DMS53 treated with DMSO at 0.1 percent for 48 hours (cell line): ENCODE data around the gene ACTL6B.

Experiments used
- DNase-seq: peaks from one replicate; lab custom pipeline; 2025; ENCODE audit not compliant: unreplicated experiment; lab: John Stamatoyannopoulos, UW

ACTL6B gene

DNA sequence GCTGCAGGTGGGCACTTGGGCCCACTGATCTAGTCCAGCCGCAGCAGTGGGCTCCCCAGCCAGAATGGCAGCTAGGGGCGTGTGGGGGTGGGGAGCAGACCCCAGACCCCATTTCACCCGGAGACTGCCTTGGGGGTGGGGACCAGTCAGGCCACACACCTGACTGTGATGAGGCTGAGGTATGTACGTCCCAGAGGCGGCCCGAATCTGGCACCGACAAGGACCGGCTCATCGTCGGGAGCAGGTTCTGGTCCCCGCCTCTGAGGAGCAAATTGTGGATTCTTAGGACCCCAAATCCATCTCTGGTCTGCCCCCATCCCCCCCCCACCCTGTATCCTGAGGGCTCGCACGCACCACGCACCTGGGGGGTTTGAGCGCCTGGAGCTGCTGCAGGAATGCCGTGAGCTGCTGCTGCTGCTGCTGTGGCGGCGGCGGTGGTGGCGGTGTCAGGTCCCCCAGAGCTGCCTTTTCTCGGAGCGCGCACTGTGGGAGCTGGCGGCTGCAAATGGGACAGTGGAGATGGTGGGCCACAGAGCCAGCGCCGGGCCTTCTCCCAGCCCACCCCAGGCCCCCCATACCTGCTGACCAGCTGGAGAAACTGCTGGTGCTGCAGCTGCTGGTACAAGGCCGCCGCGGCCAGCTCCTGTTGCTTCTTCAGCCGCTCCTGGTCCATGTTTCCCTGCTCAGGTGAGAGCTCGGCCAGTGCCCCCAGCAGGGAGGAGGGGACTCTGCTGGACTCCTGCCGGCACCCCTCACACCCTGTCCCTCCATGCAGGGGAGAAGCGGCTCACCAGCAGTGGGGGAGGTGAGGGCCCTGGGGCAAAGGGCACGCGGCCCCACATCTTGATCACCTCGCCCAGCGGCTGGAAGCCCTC lies 27.6 kb upstream of the ACTL6B start:
- no peak for DNase-seq

DNA sequence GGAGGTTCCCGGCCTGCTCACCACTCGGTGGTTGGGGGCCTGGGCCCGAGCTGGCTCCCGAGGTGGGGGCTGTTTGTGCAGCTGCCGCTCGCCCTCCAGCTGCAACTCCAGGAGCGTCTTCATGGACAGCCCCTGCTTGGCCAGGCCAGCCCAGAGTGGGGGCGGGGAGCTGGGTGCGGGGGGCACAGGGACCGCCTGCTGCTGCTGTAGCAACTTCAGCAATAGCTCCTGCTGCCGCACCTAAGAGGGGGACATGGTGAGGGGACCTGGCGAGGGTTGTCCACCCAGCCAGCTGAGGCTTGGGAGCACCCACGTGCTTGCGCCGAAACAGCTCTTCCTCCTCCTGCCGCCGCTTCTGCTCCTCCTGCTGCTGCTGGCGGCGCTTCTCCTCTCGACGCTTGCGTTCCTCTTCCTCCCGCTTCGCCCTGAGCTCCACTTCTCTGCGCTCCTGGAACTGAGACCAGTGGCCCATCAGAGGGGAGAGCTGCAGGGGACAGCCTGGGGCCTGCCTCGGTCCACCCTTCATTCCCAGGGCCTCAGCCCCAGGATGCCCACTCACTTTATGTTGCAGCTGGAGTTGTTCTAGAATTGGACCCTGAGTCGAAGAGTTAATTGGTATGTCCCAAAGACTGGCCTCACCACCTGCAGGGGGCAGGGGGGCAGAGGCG lies 26.9 kb upstream of the ACTL6B start:
- no peak for DNase-seq

DNA sequence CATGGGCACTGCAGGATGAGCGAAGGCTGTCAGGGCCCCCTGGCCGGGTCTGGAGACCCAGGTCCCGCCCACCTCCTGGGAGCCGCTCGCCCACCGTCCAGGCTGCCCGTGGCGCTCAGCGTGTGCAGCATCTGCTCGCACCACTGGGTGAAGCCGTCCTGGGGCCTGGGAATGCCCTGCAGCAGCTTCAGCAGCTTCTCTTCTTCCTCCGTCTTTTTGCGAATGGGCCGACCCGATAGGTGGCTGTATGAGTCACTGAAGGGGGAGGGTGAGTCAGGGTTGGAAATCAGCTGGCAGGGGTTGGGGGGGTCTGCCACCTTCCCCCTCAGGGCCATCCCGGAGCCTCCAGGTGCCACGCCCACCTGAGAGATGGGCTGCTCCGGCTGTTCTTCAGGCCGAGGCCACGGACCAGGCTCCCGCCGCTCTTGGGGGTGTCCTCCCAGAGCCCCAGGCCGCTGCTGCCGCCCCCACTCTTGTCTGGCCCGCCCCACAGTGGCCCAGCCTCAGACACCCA lies 26.0 kb upstream of the ACTL6B start:
- no peak for DNase-seq

DNA sequence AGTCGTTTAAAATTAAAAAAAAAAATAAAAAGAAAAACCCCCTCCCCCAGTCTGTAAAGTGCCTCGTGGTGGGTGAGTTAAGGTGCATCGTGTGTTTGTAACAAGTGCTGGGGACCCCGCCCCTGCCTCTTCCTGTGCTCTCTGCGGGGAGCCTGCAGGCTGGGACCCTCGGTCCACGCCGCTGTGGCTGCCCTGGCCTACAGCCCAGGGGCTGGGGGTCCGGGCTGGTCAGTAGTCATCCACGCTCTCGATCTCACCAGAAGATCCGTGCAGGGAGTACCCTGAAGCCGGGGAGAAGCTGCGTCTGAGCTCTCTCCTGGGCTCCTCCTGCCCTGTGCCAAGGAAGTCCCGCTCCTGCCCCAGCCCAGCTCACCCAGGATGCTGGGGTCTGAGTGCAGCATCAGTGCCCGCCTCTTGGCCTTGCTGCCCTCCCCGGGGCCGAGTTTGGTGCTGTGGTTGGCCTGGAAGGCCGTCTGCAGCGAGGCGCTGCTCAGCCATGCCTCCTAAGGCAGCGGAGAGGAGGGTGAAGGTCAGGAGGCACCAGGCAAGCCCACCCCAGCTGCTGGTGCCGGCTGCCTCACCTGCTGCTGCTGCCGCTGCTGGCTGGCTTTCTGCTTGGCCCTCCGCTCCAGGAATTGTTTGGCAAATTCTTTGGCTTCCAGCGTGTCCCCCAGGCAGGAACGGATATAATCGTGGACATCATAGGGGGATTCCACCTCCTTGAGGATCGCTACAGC lies 25.4 kb upstream of the ACTL6B start:
- DNase-seq, result no peak

DNA sequence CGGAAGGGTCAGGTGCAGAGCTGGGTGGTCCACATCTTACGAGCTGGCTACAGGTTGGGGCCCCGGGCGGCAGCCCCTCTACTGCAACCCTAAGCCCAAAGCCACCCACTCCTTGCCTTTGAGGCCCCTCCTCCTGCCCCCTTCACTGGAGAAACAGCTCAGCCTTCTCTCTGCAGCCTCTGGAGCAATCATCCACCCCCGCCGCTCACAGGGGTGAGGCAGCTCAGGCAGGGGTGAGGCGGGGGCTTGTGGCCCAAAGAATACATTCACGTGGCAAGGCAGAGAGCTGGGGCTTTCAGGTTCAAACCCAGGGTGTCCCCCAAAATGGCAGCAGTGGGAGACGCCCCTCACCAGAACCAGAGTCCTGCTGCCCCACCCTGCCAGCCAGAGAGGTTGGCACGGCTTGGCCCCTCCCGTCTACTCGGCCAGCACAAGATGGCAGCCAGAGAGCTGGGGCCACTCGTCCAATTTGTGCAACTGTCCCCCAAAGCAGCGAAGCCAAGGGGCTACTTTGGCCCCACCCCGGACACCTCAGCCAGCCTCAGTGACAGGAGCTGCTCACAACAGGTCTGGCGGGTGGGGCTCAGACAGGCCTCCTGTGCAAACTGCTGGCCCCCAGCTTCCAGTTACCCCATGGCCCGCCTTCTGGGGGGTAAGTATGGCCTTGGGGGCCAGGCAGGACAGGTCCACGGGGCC lies 24.5 kb upstream of the ACTL6B start:
- no peak for DNase-seq

- DNase-seq, result no peak
Observed at GRCh38 chr7:100679927-100680575, 23.8 kb upstream of the ACTL6B start.

GRCh38 chr7:100679129-100679926 lies 23.1 kb upstream of the ACTL6B start:
- DNase-seq, result no peak

DNA sequence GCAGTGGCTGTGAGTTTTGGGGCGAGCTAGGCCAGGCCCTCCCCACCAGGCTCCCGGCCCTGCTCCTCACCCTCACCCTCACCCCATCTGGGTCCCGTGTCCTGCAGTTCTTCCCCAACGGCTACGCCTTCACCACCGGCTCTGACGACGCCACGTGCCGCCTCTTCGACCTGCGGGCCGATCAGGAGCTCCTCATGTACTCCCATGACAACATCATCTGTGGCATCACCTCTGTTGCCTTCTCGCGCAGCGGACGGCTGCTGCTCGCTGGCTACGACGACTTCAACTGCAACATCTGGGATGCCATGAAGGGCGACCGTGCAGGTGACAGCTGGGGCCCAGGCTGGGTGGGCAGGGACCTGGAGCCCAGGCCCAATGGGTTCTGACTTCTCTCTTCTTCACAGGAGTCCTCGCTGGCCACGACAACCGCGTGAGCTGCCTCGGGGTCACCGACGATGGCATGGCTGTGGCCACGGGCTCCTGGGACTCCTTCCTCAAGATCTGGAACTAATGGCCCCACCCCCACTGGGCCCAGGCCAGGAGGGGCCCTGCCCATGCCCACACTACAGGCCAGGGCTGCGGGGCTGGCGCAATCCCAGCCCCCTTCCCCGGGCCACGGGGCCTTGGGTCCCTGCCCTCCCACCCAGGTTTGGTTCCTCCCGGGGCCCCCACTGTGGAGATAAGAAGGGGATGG lies 22.2 kb upstream of the ACTL6B start:
- no peak for DNase-seq

DNA sequence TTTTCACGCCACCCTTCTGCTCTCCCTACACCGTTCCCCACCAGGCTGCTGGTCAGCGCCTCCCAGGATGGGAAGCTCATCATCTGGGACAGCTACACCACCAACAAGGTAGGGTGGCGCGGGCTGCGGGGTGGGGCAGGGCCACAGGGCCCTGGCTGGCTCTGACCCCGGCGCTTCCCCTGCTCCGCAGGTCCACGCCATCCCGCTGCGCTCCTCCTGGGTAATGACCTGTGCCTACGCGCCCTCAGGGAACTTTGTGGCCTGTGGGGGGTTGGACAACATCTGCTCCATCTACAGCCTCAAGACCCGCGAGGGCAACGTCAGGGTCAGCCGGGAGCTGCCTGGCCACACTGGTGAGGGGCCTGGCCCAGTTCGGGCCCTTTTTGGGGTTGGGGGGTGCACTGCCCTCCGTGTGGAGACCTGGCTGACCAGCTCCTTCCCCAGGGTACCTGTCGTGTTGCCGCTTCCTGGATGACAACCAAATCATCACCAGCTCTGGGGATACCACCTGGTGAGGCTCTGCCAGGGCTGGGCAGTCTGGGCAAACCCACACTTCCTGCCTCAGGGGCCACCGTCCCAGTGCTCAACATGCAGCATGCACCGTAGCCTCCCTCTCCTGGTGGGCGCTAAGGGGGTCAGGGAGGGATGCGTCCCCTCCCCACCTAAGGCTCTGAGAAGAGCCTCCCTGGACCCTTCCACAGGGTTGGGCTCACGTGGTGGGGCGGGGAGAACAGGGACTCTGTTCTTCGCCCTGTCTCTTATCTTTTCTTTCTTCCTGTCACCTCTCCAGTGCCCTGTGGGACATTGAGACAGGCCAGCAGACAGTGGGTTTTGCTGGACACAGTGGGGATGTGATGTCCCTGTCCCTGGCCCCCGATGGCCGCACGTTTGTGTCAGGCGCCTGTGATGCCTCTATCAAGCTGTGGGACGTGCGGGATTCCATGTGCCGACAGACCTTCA lies 21.3 kb upstream of the ACTL6B start:
- no peak for DNase-seq

DNA sequence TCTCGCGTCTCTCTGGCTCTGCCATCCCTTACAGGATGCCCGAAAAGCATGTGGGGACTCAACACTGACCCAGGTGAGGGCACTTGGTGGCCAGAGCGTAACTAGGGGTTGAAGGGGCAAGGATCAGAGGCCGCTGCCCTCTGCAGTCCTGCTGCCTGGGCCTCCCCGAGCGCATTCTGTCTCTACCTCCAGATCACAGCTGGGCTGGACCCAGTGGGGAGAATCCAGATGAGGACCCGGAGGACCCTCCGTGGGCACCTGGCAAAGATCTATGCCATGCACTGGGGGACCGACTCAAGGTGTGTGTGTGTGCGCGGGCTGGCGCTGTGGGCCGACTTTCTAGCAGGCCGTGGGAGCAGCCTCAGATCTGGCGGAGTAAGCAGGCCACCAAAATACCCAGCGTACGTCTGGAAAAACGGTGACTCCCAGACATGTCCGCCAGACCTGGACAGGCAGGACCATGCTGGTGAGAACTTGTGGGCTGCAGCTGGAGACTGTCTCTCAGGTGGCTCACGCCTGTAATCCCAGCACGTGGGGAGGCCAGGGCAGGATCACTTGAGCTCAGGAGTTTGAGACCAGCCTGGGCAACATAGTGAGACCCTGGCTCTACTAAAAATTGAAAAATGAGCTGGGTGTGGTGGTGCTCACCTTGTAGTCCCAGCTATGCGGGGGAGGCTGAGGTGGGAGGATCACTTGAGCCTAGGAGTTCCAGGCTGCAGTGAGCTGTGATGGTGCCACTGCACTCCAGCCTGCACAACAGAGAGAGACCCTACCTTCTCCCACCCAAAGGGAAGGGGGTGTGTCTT lies 20.5 kb upstream of the ACTL6B start:
- no peak for DNase-seq

DNA sequence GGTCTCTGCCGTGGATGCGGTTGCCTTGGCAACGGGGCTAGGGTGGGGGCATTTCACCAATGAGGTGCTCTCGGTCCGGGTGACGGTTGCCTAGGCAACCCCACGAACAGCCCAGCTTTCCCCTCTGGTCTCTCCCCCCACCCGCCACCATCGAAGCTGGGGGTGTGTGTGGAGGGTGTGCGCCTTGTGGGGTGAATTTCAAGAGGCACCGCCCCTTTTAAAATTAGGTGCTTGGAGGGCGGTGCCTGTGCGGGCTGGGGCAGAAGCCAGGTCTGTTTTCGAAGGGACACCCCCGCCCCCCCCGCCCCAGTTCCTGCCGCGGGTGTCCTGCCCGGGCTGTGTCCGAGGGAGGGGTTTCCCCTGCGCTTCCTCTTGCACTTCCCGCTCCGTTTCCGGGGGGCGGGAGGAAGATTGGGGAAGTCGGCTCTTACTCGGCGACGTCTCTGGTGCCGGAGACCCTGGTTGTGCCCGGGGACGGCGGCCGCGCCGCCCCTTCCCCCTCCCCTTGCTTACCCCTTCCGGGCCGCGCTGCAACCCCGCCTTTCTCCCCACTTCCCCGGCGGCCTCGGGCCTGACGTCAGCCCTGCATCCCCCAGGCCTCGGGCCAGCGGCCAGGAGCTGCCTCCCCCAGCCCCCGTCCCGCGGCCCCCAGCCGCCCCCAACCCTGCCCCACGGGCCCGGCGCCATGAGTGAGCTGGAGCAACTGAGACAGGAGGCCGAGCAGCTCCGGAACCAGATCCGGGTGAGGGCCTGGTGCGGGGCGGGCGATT lies 19.5 kb upstream of the ACTL6B start:
- DNase-seq, result no peak

DNA sequence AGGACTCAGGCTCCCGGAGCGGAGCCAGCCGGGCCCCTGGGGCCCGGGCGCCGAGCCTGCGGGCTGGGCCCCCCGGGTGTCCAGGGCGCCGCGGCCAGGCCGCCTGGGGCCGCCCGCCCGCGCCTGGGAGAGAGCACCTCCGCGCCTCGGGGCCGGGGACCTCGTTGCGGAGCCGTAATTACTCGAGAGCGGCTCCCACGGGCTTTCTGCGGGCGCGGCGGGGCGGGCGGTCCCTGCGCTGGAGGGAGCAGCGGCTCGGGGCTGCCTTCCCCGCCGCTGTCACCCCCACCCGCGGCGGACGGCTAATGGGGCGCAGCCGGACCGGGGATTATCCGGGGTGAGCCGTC lies 18.8 kb upstream of the ACTL6B start:
- no peak for DNase-seq

DNA sequence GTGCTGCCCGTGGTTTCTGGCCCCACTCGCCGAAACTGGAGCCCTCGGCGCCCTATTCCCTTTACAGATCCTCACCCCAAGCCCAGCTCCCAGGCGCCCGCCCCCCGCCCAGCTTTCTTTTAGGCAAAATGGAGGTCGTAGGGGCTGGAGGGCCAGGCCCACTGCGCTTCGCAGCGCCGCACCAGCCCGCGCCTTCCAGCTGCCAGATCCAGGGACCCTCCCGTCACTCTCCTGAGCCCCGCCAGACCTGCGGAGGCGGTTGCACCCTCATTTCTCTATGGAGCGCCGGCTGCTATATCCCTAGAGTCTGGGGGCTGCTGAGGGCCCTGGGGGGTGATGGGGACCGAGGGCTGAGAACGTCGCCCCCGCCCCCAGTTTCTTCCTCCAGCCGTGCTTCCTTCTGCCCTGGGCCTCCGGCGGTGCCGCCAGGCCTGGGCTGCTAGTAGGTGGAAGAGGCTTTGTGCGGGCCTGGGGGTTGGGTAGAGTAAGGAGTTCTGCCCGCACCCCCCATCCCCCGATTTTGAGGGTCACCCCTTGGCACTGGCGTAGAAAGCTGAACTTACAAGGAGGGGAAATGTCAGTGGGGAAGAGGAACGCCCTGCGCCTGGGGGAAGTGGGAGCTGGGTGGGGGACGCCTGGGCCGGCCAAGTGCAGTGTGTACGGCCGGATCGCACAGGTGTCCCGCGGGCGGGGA lies 18.3 kb upstream of the ACTL6B start:
- DNase-seq, result peak; percentile 24

GRCh38 chr7:100673942-100674410 lies 17.7 kb upstream of the ACTL6B start:
- DNase-seq, result peak; percentile 65

DNA sequence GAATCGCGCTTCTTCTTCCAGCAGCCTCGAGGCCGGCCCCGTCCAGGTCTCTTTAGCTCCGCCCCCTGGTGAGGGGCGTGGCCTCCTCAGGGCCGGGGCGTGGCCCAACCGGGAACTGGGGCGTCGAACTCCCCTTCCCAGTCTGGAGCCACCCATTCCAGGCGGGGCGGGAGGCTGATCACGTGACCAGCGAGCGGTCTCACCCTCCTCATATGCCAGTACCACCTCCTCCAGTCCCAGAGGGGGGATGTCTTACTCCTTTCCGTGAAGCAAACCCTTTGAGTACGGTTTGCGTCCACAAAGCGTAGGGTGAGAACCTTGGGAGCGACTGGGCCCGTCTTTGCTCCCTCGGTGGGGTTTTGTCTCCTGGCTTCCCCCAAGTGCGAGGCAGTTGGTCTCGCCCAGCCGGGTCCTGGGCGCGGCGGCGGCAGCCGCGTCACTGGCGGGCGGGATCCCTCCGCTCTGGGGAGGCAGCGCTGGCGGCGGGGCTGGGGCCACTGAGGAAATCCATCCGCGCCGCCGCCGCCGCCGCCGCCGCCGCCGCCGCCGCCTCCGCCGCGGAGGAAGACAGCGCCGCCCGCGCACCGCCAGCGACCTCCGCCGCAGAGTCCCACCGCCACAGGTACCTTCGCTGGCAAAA lies 17.2 kb upstream of the ACTL6B start, which contains the start of gene GNB2:
Gene GNB2, plus strand, starts transcription at position 439 of the 640 bp plus-strand sequence. CDS start 2,526 bp downstream, outside the sequence.
- DNase-seq, result peak; percentile 97
